Smooth muscle cell of the brain vasculature (primary cell): ENCODE measurements around the gene TEX29.

ENCODE experiments used
- DNase-seq: peaks from one replicate; pipeline ENCODE4 v3.0.0-alpha.2; 2012; ENCODE audit warnings: low read depth, low spot score

The TEX29 gene

GRCh38 chr13:111390522-111391270 lies 70.3 kb downstream of the TEX29 start:
- DNase-seq, result no peak

DNA sequence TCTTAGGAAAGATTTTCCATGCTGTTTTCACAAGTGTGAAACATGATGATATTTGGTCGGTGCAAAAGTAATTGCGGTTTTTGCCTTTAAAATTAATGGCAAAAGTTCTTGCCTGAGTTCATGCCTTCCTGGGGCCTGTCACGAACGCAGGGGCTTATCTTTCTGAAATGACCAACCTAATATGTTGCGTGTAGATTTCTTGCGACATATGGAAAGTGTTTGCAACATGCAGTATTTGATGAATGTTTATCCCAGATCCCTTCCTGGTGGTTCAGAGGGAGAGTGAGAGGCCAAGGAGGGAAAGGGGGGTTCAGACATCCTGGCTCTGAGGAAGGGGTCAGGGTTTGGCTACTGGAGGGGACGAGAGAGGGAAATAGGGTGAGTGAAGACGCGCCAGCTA lies 72.0 kb downstream of the TEX29 start:
- no peak for DNase-seq

DNA sequence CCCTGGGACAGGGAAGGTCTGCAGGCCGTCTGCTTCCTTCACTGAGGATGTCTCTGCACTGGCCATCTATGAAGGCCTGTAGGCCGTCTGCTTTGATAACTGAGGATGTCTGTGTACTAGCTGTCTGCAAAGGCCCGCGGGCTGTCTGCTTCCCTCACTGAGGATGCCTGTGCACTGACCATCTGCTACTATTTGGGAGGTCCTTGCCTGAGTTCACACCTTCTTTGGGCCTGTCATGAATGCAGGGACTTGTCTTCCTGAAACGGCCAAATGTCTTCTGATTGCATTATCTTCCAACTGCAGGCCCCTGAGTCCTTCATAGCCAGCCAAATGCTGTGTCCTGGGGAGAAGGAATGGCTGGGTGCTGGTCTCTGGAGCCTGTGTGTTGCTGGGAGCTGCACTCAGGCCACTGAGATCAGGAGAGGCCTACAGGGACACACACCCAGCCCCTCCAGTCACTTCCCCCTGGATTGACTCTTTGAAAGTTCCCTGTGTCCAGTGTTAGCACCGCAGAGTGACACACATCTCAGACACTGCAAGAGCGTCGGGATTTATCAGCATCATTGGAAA lies 72.9 kb downstream of the TEX29 start:
- DNase-seq, result no peak
